A549 (cell line): ENCODE measurements around the gene APOBEC3H. TPM values are rescaled to one million over a fixed set of nuclear protein-coding genes. Genes with fewer than 3 reads are reported as not detected.

Source experiments
- ATAC-seq, 2 experiments: fragments of 200-7000 bp in 1 of 2; fragments of >200 bp in 1 of 2; cut with Nextera tagmentation in 1 of 2; cut with Tn5 transposase in 1 of 2; 3 replicates each; pipeline versions ENCODE4 v1.8.0 to v1.9.1; 2018 to 2020; ENCODE audit warnings: mild to moderate bottlenecking in 1 of 2, moderate library complexity in 1 of 2
- CTCF ChIA-PET: fragments of 300-600 bp; sonication (Branson Sonifier 250); formaldehyde crosslinking; extraction: SDS; loops from one replicate; lab custom pipeline; 2021; ENCODE audit warnings: antibody characterized with exemption, inconsistent platforms; lab: Yijun Ruan, JAX
- POLR2A ChIA-PET: fragments of 350-600 bp; formaldehyde crosslinking; extraction: SDS; loops from one replicate; lab custom pipeline; 2021; ENCODE audit warnings: antibody characterized with exemption, inconsistent platforms; lab: Yijun Ruan, JAX
- DNase-seq, 2 experiments: peaks; one replicate each; pipeline versions ENCODE4 v3.0.0 to v3.0.0-alpha.2; 2011 to 2016; ENCODE audit warnings: low read depth in 1 of 2, low spot score in 1 of 2
- FAIRE-seq: peaks from 2 replicates; lab custom pipeline; 2011; peaks lifted over from hg19 to GRCh38; lab: Jason Lieb, UNC
- H3K27ac ChIP-seq, 2 experiments: fragments of >200 bp; sonication (Bioruptor Twin); formaldehyde crosslinking; 3 replicates each; pipeline ENCODE4 v1.5.1; 2016 to 2017
- H3K4me1 ChIP-seq: fragments of >200 bp; sonication (Bioruptor Twin); formaldehyde crosslinking; 3 replicates; pipeline ENCODE4 v1.6.1; 2016
- H3K4me2 ChIP-seq: fragments of >200 bp; sonication (Bioruptor Twin); formaldehyde crosslinking; 3 replicates; pipeline ENCODE4 v1.6.1; 2016
- H3K4me3 ChIP-seq: fragments of >200 bp; sonication (Bioruptor Twin); formaldehyde crosslinking; 3 replicates; pipeline ENCODE4 v1.5.1; 2016
- H3K9me3 ChIP-seq: fragments of >200 bp; sonication (Bioruptor Twin); formaldehyde crosslinking; 3 replicates; pipeline ENCODE4 v1.6.1; 2016
- CBX2 ChIP-seq: fragments of 200-600 bp; sonication (generic); IDR thresholded peaks from 2 replicates; pipeline ENCODE4 v1.6.1; 2016; ENCODE audit warnings: low read depth, mild to moderate bottlenecking, borderline replicate concordance
- CBX8 ChIP-seq: fragments of 200-600 bp; sonication (generic); IDR thresholded peaks from 2 replicates; pipeline ENCODE4 v1.6.1; 2016
- CEBPB ChIP-seq, 2 experiments: fragments of >200 bp in 1 of 2; sonication (Bioruptor Twin) in 1 of 2; formaldehyde crosslinking in 1 of 2; IDR thresholded peaks; 2 replicates each; pipeline ENCODE4 v1.6.1; 2012 to 2016
- CTCF ChIP-seq: fragments of >200 bp; sonication (Bioruptor Twin); formaldehyde crosslinking; IDR thresholded peaks from 3 replicates; pipeline ENCODE4 v1.5.1; 2016
- E2F6 ChIP-seq: IDR thresholded peaks from 2 replicates; pipeline ENCODE4 v1.6.1; 2012; ENCODE audit warnings: low read depth, borderline replicate concordance
- EHMT2 ChIP-seq: fragments of 200-600 bp; sonication (generic); IDR thresholded peaks from 2 replicates; pipeline ENCODE4 v1.6.1; 2016; ENCODE audit warnings: antibody characterized with exemption, low read depth, mild to moderate bottlenecking, moderate library complexity
- EP300 ChIP-seq, 2 experiments: fragments of >200 bp; sonication (Bioruptor Twin); formaldehyde crosslinking; IDR thresholded peaks; 2 replicates in 1 of 2; 3 replicates in 1 of 2; pipeline ENCODE4 v1.6.1; 2016 to 2017
- GATA3 ChIP-seq: IDR thresholded peaks from 2 replicates; pipeline ENCODE4 v1.6.1; 2012; ENCODE audit warnings: borderline replicate concordance
- HOXB13 ChIP-seq: fragments of 250-450 bp; sonication (Bioruptor Pico); IDR thresholded peaks from 2 replicates; pipeline ENCODE4 v1.5.0; 2020; ENCODE audit warnings: low read depth, mild to moderate bottlenecking, moderate library complexity
- MAZ ChIP-seq: fragments of 150-350 bp; IDR thresholded peaks from 2 replicates; pipeline ENCODE4 v1.6.1; 2014; ENCODE audit warnings: antibody characterized with exemption, low read depth, low read length, borderline replicate concordance
- PBX3 ChIP-seq: IDR thresholded peaks from 2 replicates; pipeline ENCODE4 v1.6.1; 2012
- ZC3H11A ChIP-seq: fragments of 450-650 bp; IDR thresholded peaks from 2 replicates; pipeline ENCODE4 v1.6.1; 2014; ENCODE audit warnings: antibody characterized with exemption, mild to moderate bottlenecking
- ZNF302 ChIP-seq: fragments of 250-450 bp; sonication (Bioruptor Pico); IDR thresholded peaks from 2 replicates; pipeline ENCODE4 v1.9.0; 2021; ENCODE audit warnings: inconsistent platforms, mild to moderate bottlenecking, moderate library complexity
- ZSCAN20 ChIP-seq: fragments of 250-450 bp; sonication (Bioruptor Pico); IDR thresholded peaks from 2 replicates; pipeline ENCODE4 v1.8.0; 2022; ENCODE audit warnings: mild to moderate bottlenecking, moderate library complexity
- WGBS: methylation state at CpG from one replicate; pipeline ENCODE4 v1.1.6; 2017; ENCODE audit errors: missing lambda C conversion rate; 5-methylcytosine and 5-hydroxymethylcytosine counted together
- polyA plus RNA-seq, 4 experiments: library from polyadenylated mRNA; depleted of rRNA in 3 of 4; stranded (reverse); fragments of >200 nt; fragmentation: RNase III in 1 of 4; extraction: RNeasy Plus Mini Kit Qiagen cat#74134 plus additional on column Dnase treatment in 1 of 4; gene quantifications; 2 replicates in 3 of 4; 3 replicates in 1 of 4; pipeline ENCODE4 v1.2.3, GENCODE V29; 2011 to 2017
- TF ChIP-seq, protein P1 (sequence below): fragments of >200 bp; sonication (Bioruptor Twin); formaldehyde crosslinking; IDR thresholded peaks from 2 replicates; pipeline ENCODE4 v1.6.1; 2016
- TF ChIP-seq, protein P2 (sequence below): fragments of 200-600 bp; sonication (generic); IDR thresholded peaks from 2 replicates; pipeline ENCODE4 v1.6.1; 2016; ENCODE audit warnings: antibody characterized with exemption, mild to moderate bottlenecking, moderate library complexity

Gene APOBEC3H
- polyA plus RNA-seq, 2 of the 4 experiments (the other 2 are of a cell fraction) = 0.39 to 0.43 TPM

DNA sequence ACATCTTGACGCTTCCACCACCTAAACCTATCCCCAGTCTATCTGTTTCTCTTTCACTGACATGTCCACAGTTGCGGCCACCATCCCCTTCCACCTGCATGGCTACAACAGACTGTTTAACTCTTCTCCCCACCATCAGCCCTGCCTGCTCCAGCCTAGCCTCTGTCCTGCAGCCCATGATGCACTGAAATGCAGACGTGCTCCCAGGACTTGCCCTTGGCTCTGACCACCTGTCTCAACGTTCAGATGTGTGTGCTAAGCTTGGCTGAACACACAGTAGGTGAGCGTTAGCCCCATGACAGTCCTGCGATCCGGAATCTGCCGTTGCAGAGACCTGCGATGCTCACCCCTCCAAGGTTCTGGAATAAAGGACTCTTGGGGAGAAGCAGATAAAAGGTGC is 32.7 kb downstream of the APOBEC3H start:
- POLR2A ChIA-PET = no interaction called here

More for the DNA sequence above, 32.7 kb downstream of the APOBEC3H start:
- DNase-seq = no peak
- CTCF ChIA-PET = interaction anchor here (1.2 to 1.4 kb wide), 3 partner anchors 8 to 177 kb away, joined by 3 to 5 read pairs (median 3); no protein-coding TSS in a partner anchor
- no peak for TF ChIP-seq GATA3
- no peak for TF ChIP-seq ZC3H11A
- no peak for TF ChIP-seq ZNF302
- TF ChIP-seq CEBPB (IDR thresholded peaks at IDR 0.05) = no peak
- TF ChIP-seq CTCF = no peak
- TF ChIP-seq CBX8 = no peak
- no peak for TF ChIP-seq EHMT2
- no peak for TF ChIP-seq E2F6
- no peak for TF ChIP-seq HOXB13 (CRISPR knock-in tag)
- TF ChIP-seq PBX3 = no peak
- TF ChIP-seq EP300 (IDR thresholded peaks at IDR 0.05) = no peak
- no peak for TF ChIP-seq ZSCAN20 (CRISPR knock-in tag)
- no peak for TF ChIP-seq CBX2
- TF ChIP-seq MAZ = no peak
- TF ChIP-seq, protein P1, sequence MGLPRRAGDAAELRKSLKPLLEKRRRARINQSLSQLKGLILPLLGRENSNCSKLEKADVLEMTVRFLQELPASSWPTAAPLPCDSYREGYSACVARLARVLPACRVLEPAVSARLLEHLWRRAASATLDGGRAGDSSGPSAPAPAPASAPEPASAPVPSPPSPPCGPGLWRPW = no peak
- TF ChIP-seq, protein P2, sequence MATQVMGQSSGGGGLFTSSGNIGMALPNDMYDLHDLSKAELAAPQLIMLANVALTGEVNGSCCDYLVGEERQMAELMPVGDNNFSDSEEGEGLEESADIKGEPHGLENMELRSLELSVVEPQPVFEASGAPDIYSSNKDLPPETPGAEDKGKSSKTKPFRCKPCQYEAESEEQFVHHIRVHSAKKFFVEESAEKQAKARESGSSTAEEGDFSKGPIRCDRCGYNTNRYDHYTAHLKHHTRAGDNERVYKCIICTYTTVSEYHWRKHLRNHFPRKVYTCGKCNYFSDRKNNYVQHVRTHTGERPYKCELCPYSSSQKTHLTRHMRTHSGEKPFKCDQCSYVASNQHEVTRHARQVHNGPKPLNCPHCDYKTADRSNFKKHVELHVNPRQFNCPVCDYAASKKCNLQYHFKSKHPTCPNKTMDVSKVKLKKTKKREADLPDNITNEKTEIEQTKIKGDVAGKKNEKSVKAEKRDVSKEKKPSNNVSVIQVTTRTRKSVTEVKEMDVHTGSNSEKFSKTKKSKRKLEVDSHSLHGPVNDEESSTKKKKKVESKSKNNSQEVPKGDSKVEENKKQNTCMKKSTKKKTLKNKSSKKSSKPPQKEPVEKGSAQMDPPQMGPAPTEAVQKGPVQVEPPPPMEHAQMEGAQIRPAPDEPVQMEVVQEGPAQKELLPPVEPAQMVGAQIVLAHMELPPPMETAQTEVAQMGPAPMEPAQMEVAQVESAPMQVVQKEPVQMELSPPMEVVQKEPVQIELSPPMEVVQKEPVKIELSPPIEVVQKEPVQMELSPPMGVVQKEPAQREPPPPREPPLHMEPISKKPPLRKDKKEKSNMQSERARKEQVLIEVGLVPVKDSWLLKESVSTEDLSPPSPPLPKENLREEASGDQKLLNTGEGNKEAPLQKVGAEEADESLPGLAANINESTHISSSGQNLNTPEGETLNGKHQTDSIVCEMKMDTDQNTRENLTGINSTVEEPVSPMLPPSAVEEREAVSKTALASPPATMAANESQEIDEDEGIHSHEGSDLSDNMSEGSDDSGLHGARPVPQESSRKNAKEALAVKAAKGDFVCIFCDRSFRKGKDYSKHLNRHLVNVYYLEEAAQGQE = no peak
- H3K27ac ChIP-seq = no peak overlapping the region
- H3K4me3 ChIP-seq = no peak overlapping the region
- no peaks in the 10 kb centered on the region for H3K9me3 ChIP-seq
- no peak for FAIRE-seq
- no peak overlapping the region for H3K4me2 ChIP-seq
- 0 out of 3 replicates have a peak, but pooled peaks cover 9% of the 10 kb centered on the region for H3K4me1 ChIP-seq
- 86% methylated on average over 7 of the region's 9 CpGs for WGBS
- no peak for ATAC-seq
